ENCODE data around the gene ARHGAP45.

Gene ARHGAP45

DNA sequence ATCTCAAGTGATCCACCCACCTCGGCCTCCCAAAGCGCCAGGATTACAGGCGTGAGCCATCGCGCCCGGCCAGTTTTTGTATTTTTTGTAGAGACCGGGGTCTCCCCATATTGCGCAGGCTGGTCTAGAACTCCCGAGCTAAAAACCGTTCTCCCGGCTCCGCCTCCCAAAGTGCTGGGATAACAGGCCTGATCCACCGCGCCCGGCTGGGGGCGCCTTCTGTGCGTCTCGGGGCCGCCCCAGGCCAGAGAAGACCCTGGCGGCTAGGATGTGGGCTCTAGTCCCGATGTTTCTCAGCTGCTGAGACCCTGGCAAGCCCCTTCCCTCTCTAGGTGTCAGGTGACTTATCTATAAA lies 3.6 kb downstream of the ARHGAP45 start:
- FAIRE-seq (no peak), DNase-seq (ENCODE audit: low spot score) (no peak)

GRCh38 chr19:1070931-1071791 lies 4.2 kb downstream of the ARHGAP45 start:
- FAIRE-seq (no peak), DNase-seq (ENCODE audit: low spot score) (no peak)

DNA sequence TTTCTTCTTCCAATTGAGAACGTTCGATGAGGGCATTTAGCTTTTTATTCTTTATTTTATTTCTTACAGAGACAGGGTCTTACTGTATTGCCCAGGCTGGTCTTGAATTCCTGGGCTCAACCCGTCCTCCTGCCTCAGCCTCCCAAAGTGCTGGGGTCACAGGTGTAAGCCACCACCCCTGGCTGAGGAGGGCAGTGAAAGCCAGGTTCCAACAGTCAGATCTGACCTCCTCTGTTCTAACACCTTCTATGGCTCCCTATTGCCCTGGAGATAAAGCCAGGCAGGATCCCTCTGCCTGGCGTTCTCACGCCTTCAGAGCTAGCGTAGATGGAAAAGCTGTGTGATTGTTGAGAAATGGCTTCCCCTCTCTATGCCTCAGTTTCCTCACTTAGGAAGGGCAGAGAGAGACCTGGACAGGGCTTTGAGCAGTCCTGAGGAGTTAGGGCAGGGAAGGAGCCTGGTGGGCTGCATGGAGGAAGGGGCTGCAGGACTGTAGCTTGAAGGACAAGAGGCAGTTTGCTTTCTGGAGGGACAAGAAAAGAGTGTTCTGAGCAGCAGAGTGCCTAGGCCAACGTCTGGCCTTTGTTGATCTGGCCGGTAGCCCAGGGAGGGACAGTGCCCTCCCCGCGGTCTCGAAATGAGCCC lies 5.5 kb downstream of the ARHGAP45 start:
- no peak for DNase-seq (ENCODE audit: low spot score)
- no peak for FAIRE-seq

DNA sequence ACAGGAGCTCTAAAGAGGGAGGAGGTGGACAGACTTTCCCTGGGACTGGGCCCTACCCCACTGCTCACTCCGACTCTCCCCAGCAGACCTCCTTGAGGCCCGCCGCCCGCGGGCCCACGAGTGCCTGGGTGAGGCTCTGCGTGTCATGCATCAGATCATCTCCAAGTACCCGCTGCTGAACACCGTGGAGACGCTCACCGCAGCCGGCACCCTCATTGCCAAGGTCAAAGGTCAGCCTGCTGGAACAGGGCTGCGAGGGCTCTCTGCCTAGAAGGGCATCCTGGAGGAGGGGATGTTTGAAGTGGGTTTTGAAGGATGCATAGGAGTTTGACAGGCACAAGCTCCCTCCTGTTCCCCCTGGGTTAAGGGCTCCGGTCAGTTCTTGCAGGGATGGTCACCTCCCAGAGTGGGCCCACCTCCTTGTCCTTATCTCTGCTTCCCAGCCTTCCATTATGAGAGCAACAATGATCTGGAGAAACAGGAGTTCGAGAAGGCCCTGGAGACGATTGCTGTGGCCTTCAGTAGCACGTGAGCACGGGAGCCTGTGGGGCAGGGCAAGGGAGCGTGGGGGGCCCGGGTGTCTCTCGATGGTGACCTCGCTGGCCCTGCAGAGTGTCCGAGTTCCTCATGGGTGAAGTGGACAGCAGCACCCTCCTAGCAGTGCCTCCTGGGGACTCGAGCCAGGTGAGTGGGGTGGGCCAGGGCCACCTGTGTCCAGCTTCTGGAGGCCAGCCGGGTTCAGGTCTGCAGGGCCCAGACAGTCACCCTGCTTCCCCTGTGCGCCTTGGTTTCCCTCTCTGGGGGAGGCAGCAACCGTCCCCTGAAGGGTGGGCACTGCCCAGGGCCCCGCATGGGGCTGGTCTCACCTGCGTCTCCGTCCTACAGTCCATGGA lies 6.3 kb downstream of the ARHGAP45 start:
- FAIRE-seq (no peak), DNase-seq (ENCODE audit: low spot score) (no peak)

- DNase-seq (ENCODE audit: low spot score) = no peak
- no peak for FAIRE-seq
These were observed 7.1 kb downstream of the ARHGAP45 start for GRCh38 chr19:1073956-1074517.

GRCh38 chr19:1074544-1075283 lies 7.7 kb downstream of the ARHGAP45 start:
- FAIRE-seq (no peak), DNase-seq (ENCODE audit: low spot score) (peak; percentile 51)

DNA sequence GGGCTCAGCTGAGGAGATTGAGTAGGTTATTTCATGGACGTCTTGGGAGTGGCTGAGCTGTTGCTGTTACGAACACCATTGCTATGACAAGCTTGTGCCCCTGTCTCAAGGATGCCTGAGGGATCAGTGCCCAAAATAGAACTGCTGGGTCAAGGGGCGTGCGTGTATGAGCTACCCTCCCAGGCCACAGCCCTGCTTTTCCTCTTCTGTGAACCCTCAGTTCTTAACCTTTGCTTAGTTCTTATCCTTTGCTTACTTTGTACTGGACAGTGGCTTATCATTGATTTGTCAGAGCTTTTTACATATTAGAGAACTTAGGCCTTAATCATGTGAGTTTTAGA lies 9.0 kb downstream of the ARHGAP45 start:
- no peak for DNase-seq (ENCODE audit: low spot score)
- no peak for FAIRE-seq

DNA sequence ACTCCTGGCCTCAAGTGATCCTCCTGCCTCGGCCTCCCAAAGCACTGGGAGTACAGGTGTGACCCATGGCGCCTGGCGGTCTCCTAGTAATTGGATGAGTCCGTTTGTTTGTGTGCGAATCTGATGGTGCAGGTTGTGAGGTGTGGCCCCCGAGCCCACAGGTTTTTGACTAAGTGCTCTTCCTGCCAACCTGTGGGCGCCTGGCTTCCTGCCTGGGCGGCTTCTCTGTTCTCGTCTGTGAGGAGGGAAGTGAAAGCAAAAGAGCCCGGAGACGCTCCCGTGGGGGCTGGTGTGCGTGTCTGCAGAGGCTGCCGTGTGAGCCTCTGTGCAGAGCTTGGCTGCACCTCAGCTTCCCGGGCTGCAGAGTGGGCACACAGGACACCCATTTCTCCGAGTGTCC lies 10.0 kb downstream of the ARHGAP45 start:
- DNase-seq (ENCODE audit: low spot score) (peak; percentile 25), FAIRE-seq (no peak)

DNA sequence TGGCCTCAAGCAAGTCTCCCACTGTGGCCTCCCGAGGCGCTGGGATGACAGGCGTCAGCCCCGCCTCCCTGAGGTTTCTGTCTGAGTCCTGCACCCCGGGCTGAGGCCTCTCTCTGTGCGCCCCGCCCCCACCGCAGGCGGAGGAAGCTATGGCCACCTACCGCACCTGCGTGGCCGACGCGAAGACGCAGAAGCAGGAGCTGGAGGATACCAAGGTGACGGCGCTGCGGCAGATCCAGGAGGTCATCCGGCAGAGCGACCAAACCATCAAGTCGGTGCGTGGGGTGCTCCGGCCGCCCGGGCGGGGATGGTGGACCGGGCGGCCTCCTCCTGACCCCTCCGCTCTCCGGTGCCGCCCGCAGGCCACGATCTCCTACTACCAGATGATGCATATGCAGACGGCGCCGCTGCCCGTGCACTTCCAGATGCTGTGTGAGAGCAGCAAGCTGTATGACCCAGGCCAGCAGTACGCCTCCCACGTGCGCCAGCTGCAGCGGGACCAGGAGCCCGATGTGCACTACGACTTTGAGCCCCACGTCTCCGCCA lies 12.7 kb downstream of the ARHGAP45 start:
- no peak for FAIRE-seq
- DNase-seq (ENCODE audit: low spot score) = no peak

- DNase-seq (ENCODE audit: low spot score) (no peak), FAIRE-seq (no peak)
These were observed 13.6 kb downstream of the ARHGAP45 start for GRCh38 chr19:1080360-1081161.

DNA sequence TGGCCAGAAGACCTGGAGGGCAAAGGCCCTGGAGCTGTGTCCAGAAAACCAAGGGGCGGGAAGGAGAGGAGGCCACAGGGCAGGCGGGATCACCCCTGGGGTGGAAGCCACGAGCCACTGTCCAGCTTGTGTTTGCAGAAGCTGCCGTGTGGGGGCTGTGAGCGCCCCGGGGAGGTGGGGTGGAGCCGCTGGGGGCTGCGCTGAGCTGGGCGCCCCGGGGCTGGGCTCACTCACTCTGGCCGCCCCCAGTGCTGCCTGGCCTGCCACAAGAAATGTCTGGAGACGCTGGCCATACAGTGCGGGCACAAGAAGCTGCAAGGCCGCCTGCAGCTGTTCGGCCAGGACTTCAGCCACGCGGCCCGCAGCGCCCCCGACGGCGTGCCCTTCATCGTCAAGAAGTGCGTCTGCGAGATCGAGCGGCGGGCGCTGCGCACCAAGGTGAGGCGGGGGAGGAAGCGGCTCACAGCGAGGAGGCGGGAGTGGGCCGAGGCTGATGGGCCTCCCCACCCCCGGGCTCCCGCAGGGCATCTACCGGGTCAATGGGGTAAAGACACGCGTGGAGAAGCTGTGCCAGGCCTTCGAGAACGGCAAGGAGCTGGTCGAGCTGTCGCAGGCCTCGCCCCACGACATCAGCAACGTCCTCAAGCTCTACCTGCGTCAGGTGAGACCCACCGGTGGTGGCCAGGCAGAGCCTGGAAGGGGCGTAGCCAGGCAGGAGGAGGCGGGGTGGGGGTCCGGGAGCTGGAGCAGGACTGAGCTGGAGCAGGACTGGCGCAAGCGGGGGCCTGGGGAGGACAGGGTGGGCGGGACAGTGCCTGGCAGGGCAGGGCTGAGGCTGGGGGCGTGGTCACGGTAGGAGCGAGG lies 14.6 kb downstream of the ARHGAP45 start:
- DNase-seq (ENCODE audit: low spot score) = no peak
- FAIRE-seq = no peak

GRCh38 chr19:1082165-1082927 lies 15.4 kb downstream of the ARHGAP45 start:
- DNase-seq (ENCODE audit: low spot score) (peak; percentile 13), FAIRE-seq (no peak)

DNA sequence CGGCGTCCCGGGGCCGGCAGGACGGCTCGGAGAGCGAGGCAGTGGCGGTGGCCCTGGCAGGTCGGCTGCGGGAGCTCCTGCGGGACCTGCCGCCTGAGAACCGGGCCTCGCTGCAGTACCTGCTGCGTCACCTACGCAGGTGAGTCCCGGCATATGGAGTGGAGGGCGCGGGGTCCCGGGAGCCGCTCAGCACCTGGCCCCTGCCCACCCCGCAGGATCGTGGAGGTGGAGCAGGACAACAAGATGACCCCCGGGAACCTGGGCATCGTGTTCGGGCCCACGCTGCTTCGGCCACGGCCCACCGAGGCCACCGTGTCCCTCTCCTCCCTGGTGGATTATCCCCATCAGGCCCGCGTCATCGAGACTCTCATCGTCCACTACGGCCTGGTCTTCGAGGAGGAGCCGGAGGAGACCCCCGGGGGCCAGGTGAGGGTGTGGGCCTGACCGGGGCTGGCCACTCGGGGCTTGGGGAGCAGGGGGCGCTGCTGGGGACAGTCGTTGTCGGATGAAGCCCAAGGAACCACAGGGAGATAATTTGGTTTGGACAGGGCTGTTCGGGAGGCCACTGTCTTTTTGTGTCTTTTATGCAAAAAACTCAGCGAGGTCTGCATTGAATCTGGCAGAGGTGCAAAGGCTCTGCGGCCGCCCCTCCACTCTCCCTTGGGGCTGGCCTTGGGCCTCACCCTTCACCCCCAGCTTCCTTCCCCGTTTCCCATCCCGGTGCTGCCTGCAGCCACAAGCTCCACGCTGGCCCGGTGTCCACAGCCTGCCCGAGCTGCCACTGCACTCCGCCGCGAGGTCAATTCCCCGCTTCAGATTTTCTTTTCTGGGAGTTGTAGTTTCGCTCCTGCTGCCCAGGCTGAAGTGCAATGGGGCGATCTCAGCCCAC lies 16.2 kb downstream of the ARHGAP45 start:
- DNase-seq (ENCODE audit: low spot score) = no peak
- no peak for FAIRE-seq

GRCh38 chr19:1084024-1084868 lies 17.3 kb downstream of the ARHGAP45 start:
- DNase-seq (ENCODE audit: low spot score) (no peak), FAIRE-seq (no peak)

GRCh38 chr19:1085053-1085658 lies 18.2 kb downstream of the ARHGAP45 start:
- DNase-seq (ENCODE audit: low spot score) = no peak
- no peak for FAIRE-seq

Data from urothelium cell line (cell line).